NCI-H748 treated with DMSO at 0.1 percent for 48 hours (cell line): Measurements from ENCODE around the gene TCF20.

Experiments
- DNase-seq: peaks from one replicate; lab custom pipeline; 2025; lab: John Stamatoyannopoulos, UW

TCF20 gene

DNA sequence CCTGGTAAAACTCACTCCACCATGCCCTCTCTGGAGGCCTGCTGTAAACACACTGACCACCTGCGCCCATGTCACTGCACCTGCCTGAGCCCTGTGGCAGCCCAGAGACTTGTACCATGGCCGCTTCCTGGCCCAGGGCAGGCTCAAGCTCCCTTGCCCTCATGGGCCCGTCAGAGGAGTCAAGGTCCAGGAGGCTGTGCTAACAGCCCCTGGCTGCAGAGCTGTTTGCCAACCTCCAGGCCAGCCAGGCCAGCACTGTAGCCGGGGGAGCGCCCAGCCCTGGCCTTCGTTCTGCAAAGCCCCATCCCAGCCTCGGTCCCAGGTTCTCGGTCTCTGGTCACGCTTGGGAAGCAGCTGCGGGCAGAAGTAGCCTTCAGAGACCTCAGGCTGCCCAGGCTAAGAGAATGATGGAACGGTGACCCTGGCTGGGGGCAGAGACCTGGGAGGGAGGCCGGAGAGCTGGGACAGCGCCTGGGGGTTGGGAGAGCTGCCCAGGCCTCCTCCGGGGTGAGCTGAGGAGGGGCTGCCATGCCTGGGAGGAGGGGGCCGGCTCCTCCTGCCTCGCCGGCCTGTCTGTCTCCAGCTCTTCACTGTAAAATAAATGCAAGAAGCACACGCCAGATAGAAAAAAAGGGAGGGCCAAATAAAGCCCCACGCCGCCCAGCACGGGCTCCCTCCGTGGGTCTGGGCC is 11.9 kb upstream of the TCF20 start:
- DNase-seq: no peak

DNA sequence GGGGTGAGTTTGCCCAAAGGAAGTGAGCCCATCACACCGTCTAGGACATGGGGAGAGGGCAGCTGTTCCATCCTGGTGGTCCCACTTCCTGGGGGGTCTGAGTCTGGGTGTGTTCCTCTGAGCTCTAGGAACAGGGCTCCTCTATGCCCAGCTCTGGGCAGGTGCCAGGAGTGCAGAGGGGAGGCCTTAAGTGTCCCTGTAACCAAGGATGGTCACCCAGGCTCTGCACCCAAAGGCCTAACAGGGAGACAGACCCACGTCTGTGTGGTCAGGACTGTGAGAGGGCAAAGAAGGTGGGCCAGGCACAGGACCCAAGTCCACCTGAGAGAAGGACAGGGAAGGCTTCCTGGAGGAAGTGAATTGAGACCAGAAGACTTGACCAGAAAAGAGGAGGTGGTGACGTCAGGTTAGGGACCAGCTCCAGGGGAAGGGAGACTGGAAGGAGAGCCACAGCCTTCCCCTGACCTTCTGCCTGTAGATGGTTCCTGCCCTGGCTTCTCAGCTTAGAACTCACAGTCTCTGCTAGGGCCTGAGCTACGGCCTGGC is 11.3 kb upstream of the TCF20 start:
- no peak for DNase-seq

DNA sequence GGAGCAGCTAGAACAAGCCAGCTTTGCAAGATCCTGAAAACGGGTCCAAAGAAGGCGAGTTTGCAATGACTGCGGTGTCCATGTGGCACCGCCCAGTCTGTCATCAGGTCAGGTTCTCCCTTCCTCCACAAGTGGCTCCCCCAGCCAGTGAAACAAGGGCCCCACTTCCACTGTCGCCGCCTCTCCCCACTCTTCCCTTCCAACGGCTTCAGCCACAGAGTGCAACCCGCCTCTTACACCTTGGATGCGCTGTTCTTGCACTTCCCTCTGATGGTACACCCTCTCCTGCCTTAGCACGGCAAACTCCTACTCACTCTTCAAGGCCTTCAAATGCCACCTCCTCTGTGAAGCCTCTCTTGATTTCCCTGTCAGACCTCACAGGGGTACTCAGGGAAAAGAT is 10.8 kb upstream of the TCF20 start:
- no peak for DNase-seq

DNA sequence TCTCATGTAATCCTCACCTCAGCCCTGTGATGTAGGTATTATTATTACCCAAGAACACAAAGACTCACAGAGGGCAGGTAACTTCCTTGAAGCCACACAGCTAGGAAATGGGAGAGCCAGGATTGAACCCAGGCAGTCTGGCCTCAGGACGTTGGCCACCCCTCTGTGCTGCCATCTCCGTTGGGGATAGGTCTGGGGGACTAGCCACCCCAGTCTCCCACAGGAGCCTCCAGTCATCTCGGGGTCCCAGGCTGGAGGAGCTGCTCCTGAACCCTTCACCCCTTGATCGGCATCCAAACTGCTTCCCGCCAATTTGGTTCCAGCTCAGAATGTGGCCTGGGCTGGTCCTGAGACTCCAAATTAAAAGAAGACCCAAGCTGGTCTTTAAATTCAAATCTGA is 10.4 kb upstream of the TCF20 start:
- no peak for DNase-seq

DNA sequence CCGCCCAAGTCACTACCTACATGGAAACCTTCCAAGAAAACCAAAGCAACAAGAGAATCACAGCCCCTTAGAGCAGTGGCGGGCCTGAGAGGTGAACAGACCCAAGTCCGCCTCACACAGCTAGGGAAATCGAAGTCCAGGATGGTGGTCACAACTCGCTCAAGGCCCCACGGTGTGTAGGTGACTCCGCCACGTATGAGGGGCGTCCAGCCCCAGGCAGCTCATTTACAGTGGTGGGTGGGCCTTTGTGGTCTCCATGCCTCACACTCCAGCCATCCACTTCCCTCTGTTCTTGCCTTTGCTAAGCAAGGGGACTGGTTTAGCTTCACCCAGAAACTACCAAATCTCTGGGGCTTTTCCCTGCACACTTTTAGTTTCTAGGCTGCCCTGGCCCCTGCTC is 9.7 kb upstream of the TCF20 start:
- no peak for DNase-seq

DNA sequence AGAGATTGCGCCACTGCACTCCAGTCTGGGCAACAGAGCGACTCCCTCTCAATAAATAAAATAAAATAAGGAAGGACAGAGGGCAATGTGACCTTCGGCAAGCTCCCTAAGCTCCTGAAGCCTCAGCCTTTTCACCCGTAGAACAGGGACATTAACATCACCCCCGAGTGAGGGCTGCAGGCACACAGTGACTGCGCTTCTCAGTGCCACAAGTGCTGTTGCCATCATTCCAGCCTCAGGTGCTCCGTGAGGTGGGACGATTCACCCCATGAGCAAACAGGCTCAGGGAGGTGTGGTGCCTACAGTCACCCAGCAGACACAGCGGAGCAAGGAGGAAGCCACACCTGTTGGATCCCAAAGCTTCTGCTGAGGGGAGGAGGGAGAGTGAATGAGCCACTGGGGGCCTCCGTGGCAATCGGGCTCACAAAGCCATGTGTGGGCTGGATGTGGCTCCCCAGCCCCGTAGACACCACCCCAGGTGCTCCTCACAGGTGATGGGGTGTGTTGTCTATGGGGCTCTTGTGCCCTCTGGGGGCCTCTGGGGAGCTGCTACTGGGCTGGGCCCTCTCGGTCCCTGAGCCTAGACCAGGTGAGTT is 9.1 kb upstream of the TCF20 start:
- DNase-seq: no peak

DNA sequence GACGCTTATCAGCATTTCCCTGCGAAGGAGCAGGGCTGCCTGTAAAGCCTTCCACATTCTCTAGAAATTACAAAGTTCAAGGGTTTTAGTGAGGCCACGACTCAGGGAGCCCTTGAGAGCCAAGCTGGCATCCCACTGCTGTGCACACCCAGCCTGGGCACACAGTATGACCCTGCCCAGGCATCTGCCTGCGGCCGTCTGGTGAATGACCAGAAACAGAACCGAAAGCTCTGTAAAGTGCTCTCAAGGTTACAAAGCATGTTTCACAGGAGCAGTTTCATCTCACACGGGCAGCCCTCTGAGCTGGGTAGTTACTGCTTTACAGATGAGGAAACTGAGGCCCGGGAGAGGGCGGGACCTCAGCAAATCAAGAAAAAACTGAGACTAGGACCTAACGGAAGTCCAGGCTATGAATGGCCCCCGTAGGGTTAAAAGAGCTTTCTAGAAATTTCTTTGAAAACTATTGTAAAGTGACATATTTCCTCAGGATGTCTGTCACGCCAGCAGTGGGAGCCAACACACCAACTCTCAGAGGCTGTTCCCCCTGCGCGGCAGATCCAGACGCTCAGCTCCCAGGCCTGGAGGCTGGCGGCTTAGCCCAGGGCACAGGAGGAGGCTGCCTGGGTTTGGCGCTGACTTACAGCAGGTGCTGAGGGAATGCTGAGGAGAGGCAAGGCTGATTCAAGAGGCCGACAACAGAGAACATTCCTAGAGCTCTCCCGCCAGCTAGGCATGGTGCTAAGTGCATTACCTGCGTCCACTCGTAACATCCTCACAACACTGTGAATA is 7.7 kb upstream of the TCF20 start:
- DNase-seq: peak; percentile 5

DNA sequence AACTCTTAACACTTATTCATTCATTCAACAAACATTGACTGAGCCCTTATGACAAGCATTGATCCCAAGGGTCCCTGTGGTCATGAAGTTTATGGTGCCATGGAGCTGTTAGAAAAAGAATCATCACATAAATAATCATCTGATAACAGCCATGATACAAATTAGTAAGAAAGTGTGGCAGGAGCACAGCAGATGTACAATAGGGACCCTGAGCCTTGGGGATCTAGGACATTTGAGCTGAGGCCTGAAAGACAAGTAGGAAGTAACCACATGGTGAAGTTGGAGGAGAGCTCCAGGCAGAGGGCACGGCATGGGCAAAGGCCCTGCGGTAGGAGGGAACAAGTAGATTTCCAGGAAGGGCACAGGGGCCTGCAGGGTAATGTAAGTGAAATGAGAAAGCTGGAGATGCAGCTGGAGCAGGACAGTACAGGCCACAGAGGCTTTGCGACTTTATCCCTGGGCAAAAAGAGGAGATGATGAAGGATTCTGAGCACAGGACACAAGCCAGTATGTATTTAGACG is 6.8 kb upstream of the TCF20 start:
- no peak for DNase-seq

DNA sequence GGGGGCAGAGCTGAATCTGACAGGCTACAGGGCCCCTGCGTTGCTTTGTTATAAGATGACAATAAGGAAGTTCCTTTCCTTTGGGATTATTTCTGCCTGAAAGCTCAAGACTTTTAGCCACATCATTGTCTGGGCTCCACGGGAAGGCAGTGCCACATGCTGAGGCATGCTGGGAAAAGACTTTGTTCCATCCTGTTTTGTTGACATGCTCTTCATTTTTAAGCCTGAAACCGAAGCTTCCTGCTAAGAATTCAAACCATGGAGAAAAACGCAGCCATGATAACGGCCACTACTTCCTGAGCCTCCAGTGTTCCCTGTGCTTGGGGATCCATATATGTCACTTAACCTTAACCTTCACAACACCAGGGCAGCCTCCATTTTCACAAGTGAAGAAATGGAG is 5.5 kb upstream of the TCF20 start:
- no peak for DNase-seq

DNA sequence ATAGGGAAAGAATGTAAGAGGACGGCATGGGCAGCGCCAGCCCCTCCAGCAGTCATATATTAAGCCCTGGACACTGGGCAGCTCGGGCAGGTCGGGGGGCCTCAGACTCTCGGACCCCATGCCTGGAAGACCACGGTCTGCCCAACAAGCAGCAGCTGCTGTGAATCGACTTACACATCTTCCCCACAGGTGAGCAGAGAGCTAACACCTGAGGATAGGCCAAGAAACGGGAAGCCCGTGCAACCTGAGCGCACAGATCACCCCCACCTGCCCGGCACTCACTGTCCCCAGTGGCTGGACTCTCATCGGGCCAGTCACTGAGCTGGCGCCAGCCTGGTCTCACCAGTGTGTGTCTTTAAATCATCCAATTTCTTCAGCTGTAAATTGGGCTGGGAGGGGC is 4.7 kb upstream of the TCF20 start:
- DNase-seq: no peak

DNA sequence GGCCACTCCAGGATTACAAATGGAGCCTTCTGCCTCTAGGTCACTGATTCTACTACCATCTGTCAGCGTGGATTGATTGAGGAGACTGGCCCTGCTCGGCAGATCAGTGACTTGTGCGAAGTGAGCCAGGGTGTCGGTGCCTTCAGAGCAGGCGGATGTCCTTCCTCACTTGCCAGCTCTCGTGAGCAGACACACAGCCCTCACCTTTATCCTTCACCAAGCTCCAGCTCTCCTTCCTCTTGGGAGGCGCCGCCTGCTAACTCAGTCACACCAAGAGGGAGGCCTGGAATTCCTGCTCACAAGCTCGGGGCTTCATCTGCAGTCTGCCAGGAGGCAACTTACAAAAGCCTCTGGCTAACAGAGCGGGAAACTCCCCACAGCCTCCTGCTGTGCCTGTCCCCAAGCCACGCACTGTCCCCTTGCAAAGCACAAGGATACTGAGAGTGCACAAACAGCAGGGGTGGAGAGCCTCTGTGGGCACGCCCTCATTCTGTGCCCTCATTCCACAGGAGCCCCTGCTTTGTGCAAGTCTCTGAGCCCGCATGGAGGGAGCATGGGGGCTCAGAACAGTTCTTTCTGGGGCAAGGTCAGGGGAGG is 3.5 kb upstream of the TCF20 start:
- no peak for DNase-seq

DNA sequence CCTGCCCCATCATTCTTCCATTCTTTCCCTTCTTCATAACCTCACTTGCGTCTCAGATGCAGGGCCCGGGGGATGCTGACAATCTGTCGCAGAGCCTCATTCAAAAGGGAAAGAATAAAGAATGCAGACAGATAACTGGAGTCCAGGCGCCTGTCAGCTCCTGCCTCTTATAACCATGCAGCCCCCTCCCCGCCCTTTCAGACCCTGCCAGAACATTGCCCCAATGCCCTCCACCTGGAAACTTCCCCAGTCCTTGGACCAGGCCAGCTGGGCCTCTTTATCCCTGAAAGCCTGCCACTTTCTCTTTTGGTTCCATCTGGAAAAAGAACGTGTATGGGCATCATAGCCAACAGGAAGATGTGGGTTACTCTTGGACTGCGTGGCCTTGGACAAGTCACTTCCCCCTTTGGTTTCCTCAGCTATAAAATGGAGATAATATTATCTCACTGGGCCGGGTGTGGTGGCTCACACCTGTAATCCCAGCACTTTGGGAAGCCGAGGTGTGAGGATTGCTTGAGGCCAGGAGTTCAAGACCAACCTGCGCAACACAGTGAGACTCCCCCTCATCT is 2.1 kb upstream of the TCF20 start:
- no peak for DNase-seq

DNA sequence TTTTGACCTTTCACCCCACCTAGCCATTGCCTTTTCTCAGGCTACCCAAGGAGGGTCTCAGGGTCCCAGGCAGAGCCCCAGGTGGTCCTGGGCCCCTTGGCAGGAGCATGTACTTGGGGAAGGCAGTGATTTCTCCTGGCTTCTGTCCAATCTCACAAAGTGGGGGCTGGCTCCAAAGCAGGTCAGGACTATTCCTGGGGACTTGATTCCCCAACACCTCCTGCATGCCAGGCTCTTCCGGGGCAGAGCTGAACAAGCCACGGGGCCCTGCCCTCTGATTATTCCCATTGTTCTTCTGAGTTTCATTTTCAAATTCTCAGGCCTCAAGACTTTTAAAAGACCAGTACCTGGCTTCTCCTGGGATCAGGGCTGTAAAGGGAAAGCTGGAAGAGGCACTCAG is 1.5 kb upstream of the TCF20 start:
- DNase-seq: no peak

DNA sequence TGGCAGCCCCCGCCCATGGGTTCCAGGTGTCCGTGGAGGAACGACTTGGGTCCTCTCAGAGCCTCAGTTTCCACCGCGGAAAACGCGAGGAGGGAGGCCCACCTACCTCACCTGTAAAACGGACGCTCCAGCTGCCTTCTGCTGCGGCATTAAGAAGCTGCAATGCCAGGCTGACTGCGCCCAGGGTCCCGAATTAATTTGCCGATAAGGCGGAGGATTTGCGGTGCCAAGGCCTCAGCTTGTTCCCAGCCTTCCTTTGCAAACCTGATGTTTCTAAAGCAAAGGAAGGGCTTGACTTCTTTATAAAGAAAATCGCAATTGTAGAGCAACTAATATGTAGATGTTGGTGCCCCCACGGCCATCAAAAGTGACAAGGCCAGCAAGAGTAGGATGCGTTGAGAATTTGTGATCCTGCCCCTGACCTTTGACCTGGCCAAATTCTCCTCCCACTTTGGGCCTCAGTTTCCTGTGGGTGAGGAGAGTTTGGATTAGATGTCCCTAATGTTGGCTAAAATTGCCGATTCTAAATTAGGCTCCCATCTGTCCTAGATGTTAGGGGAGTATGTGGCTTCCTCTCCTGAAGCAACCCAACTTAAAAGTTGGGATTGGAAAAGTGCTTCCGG is 849 bp upstream of the TCF20 start:
- no peak for DNase-seq

DNA sequence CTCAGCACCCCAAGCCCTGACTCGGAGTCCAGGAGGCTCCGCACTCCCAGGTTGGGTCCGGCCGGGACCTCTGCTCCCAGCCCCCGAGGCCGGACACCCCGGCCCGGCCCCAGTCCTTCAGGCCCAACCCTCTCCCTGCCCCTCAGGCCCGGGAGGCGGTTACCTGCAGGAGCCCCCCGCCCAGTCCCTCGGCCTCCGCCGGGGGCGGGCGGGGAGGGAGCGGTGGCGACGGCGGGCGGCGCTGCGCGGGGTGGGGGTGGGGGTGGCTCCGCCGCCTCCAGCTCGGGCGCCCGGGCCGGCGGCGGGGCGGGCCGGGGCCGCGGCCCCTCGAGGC is 310 bp downstream of the TCF20 start:
- DNase-seq: peak; percentile 15

DNA sequence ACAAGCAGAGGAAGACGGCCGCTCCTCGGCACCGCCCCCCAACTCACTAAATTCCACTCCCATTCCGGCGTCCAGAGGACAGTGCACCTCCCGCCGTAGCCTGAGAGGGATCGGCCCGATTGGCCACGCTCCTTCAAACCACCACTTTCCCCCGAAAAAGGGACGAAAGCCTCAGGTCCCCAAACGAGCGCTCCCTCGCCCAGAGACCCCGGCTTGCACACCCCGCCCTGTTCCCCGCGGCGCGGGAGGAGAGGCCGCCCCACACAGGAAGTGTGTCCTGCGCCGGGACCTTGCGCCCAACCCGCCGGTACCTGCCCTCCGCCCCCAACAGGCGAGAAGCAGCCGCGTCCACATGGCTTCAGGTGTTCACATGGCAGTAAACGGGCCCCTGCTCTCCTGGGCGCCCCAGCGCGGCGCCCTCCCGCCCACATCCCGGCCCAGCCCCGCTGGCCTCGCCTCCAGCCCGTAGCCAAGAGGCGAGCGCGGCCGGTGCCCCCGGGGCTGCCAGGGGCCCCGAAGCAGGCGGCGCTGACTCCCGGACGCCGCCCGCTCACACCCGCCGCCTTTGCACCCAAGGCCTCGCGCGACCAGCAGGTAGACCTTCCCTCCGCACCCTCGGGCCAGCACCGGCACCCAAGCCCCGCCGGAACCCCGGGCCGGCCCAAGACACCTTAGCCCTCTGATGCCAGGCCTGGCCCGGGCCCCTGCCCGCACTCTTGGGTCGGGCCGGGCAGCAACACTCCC is 849 bp downstream of the TCF20 start:
- DNase-seq: peak; percentile 51

DNA sequence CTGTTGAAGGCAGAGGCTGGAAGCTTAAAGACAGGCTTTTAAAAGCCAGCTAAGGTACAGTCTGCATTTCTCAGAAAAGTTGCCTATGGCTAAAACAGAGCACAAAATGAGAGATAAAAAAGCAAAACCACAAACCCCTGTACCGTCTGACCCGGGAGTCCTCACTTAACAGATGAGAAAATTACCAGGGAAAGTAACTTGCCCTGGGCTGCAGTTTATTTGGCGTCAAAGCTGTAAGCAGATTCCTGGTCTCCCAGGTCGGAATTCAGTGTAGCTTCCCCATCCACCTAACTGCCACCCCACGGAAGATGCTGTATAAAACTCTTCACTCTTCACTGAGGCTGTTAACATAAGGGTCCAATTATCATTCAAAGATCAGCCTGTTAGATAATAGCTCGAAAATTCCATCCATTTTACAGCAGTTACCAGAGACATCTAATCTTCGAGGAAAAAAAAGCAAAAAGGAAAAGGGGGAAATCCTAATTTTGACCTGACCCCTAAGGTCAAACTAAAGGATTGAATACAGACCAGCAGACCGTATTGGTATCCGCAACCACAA is 1.5 kb downstream of the TCF20 start:
- no peak for DNase-seq

DNA sequence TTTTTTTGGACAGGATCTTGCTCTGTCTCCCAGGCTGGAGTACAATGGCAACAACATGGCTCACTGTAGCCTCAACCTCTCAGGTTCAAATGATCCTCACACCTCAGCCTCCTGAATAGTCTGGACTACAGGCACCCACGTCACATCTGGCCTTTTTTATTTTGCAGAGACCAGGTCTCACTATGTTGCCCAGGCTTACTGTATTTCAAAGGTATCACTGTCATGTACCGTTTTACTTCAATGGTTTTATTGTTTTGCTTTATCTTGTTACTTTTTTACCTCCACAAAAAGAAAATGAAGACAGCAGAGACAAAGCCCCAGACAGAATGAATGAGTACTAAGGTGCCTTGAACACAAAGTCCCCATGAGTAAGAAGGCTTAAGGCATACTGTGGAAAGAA is 5.1 kb downstream of the TCF20 start:
- no peak for DNase-seq

DNA sequence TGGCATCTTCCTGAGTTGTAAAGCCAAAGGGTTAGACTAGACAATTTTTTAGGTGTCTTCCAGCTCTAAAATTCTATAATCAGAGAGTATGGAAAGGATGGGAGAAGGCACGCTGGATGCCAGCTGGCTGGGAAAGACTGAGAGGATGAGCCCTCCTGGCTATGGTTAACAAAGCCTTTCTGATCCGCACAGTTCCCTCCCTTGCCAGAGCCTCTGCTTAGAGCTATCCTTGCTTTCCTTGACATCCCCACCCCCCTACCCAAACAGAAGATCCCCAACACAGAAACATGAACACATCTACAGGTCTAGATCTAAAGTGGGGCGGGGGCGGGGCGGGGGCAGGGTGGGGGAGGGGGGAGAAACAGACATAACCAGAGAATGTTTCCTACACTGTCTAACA is 6.5 kb downstream of the TCF20 start:
- no peak for DNase-seq

DNA sequence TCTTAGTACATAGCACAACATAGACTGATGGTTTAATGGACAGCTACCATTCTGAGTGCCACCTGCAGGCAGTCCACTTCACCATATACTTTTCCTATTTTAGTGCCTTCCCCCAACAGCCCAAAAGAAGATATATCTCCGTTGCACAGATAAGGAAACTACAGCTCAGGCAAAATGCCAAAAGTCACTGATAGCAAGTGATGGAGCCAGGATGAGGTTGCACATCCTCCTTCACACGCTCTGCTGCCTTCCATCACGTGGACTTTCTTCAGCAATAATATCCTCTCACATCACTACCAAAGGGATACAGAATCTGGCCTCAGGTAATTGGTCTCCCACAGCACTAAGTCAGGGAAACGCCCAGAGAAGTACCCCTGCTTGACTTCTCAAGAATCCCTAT is 7.5 kb downstream of the TCF20 start:
- no peak for DNase-seq

DNA sequence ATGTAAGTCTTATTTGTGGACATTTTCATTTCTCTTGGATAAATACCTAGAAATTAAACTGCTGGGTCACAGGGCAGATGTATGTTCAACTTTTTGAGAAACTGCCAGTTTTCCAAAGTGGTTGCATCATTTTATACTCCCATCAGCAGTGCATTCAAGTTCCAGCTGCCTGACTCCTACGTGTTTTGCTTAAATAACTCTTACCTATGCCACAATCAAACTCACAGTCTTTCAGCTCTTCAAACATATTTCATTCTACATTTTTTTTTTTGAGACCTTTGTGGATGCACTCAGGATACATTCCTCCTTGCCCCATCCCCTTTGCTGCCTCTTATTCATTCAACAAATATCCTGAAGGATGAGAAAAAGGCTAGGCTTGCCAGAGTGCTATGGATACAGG is 9.2 kb downstream of the TCF20 start:
- no peak for DNase-seq
